HG03045 (cell line): ENCODE data around the gene RBM14.
"Not testable (repeated sequence)": the region's sequence is repeated elsewhere in the genome, so short reads cannot be mapped to it uniquely, and the experiment has no call there.

Experiments used
- ATAC-seq: cut with Tn5 transposase; IDR thresholded peaks from one replicate; pipeline ENCODE4 v1.9.1; 2021; ENCODE audit warnings: mild to moderate bottlenecking, moderate library complexity; ENCODE audit not compliant: unreplicated experiment

The RBM14 gene

DNA sequence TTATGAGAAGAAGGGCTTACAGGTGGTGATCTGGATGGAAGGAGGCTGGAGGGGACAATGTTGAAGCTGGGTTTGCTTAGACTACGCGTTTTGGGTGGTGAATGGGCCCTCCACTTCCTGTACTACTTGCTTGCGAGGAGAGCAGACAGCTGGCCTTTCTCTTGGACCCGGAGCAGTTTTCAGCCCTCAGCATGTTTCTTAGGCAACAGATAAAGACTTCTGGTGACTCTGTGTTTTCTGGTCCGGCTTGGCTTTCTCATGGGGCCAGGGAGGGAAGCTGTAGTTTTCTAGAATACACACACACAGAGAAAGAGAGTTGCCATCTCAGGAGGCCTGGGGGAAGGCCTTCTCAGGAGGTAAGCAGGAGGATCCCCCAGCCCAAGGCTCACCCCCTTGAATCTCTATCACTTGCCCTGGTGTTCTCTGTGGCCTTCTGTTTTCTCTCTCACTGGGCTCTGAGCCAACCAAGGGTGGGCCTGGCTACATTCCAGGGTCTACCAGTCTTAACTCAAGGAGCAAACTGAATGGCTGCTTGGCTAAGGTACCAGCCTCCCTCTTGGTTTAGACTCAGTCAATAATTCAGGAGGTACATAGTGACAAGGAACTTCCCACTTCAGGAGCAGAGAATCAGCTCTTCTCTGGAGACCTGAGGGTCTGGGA, 21.1 kb upstream of the RBM14 start:
- no peak for ATAC-seq

DNA sequence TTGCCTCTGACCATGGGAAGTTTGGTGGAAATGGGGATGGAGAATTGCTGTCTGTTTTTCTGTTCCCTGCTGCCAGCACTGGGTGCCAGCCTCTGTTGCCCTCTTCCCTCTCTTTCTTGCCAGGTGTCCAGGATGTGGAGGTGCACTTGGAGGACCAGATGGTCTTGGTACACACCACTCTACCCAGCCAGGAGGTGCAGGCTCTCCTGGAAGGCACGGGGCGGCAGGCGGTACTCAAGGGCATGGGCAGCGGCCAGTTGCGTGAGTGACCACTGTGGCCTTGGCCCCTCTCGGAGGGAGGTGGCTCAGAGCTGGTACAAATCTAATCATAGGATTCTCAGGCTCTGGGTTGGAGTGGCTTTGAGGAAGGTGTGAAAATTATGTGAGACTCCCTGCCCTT, 17.4 kb upstream of the RBM14 start:
- no peak for ATAC-seq

DNA sequence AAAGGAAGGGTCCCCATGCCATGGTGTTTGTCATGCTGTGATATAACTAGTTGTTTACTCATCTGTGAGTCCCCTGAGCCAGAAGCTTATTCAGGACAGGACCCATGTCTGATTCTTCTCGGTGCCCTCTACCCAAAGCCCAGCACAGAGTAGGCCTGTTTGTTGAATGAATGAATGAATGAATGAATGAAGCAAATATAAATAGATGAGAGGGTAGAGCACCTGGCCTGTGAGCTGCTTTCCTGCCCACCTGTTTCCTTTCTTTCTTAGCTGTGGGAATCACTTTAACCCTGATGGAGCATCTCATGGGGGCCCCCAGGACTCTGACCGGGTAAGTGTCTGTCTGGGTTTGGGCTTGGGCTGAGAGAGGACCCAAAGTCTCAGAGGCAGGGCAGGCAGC, 16.2 kb upstream of the RBM14 start:
- ATAC-seq = no peak

DNA sequence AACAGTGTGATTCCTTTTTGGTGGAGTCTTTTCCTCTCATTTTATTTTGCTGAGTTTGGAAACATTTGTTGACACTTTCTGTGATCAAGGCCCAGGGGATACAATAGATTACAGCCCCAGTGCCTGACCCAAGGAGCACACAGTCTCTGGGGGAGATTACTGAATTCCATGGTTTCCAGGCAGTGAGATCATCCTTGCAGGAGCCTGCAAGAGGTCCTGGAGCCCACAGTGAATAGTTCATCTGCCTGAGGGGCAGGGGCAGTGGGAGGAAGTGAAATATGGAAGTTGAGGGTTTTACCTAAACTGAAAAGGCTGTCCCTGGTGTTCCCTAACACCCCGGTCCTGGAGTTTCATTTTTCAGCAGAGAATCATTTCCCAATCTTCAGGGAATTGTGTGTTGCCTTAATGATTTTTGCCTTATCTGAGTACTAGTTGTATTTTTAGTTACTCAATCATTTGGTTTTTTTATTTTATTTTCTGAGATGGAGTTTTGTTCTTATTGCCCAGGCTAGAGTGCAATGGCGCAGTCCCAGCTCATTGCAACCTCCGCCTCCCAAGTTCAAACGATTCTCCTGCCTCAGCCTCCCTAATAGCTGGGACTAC, 15.7 kb upstream of the RBM14 start:
- ATAC-seq = no peak

DNA sequence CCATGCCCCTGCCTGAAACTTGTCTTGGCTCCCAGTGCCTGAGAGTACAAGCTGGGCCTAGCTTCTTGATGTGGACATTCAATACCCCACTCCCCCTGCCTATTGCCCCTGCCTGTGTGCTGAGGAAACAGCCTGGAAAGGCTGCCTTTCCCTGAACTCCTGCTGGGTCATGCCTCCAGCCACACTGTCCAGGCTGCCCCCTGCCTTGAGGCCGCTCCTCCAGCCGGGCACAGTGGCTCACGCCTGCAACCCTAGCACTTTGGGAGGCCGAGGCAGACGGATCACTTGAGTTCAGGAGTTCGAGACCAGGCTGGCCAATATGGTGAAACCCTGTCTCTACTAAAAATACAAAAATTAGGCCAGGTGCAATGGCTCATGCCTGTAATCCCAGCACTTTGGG, 13.4 kb upstream of the RBM14 start:
- ATAC-seq = no peak

DNA sequence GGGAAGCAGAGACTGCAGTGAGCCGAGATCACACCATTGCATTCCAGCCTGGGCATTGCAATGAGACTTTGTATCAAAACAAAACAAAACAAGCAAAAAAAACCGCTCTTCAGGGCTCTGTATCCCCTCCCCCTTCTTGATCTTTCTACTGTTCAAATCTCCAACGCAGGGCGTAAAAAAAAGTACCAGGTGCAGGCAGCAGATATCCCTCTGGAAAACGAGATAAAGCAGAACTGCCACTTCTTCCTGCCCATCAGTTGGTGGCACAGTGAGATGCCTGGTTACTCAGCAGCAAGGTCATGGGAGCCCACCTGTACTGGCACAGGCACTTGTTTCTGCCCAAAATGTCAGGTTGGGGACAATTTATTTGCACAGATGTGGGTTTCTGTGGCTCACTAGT, 12.3 kb upstream of the RBM14 start:
- no peak for ATAC-seq

DNA sequence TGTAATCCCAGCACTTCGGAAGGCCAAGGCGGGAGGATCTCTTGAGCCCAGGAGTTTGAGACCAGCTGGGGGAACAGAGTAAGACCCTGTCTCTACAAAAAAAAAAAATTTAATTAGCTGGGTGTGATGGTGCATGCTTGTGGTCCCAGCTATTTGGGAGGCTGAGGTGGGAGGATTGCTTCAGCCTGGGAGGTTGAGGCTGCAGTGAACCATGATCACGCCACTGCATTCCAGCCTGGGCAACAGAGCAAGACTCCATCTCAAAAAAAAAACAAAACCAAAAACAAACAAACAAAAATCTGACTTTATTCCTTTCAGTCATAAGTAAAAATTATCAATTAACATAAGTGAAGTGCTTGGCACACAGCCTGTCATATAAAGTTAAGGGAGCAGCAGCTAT, 9.8 kb upstream of the RBM14 start:
- ATAC-seq = not testable (repeated sequence)

DNA sequence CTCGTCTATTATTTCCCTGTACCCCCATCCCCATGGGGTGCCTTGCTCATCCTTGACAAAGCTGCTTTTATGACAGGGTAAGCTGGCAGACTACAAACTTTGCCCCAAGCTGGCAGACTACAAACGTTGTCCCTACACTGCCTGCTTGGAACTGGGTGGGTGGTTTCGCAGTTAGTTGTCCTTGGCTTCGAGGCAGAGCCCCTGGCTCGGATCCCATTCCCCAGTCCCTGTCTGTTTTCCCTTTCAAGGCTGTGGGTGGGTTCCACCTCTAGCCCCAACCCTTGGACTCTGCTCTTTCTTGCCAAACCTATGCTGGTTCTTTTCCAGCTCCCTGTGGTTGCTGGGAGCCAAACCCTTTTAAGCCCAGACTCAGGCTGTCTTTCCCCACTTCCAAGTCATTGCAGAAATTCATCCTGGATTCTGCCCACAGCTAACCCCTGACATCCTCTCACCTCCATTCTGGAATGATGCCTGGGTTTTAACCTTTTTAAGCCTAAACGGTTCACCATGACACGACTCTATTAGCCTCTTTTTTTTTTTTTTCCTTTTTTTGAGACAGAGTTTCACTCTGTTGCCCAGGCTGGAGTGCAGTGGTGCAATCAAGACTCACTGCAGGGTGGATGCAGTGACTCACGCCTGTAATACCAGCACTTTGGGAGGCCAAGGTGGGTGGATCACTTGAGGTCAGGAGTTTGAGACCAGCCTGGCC, 9.2 kb upstream of the RBM14 start:
- ATAC-seq = no peak

DNA sequence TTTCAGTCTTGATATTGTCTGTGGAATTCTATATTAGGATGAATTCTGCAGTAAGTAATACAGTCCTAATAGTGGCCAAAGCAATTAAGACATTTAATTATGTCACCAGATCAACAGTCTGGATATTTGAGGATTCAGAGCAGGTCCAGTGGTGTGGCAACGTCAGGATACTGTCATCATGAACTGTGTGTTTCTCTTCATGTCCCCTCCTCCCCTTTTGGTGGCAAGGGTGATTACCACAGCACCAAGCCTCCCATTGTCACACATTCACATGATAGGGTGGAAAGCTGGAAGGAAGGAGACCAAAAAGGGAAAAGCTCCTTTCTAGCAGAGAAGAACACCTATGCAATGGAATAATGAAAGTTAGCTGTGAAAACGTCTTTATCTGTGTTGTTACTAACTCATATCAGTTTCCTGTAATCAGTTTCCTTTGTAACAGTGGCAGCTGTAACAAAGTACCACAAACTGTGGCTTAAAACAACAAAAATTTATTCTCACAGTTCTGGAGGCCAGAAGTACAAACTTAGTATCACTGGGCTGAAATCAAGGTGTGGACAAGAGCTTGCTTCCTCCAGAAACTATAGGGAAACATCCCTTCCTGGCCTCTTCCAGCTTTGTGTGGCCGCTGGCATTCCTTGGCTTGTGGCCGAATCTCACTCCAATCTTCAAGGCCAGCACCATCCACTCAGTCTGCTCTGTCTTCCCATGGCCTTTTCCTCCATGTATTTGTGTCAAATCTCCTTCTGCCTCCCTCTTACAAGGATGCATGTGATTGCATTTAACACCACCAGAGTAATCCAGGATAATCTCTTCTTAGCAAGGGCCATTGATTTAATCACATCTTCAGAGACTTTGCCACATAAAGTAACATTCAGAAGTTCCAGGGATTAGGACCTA, 6.5 kb upstream of the RBM14 start:
- no peak for ATAC-seq

DNA sequence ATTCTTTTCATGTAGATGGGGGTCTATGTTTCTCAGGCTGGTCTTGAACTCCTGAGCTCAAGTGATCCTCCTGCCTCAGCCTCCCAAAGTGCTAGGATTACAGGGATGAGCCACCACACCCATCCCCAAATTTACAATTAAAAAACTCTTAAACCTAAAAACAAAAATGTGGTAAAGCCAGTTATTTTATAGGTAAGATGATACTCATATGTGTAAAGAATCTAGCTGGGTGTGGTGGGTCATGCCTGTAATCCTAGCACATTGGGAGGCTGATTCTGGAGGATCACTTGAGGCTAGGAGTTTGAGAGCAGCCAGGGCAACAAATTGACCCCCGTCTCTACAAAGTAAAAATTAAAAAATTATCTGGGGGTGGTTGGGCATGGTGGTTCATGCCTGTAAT, 4.0 kb upstream of the RBM14 start:
- ATAC-seq = no peak

DNA sequence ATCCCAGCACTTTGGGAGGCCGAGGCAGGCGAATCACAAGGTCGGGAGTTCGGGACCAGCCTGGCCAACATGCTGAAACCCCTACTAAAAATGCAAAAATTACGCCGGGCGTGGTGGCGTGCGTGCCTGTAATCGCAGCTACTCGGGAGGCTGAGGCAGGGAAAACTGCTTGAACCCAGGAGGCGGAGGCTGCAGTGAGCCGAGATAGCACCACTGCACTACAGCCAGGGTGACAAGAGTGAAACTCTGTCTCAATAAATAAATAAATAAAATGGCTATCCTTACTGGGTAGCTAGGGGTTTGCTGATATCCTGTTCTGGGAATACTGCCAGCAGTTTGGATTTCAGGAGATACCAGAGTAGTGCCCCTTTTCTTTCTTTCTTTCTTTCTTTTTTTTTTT, 2.4 kb upstream of the RBM14 start:
- no peak for ATAC-seq

DNA sequence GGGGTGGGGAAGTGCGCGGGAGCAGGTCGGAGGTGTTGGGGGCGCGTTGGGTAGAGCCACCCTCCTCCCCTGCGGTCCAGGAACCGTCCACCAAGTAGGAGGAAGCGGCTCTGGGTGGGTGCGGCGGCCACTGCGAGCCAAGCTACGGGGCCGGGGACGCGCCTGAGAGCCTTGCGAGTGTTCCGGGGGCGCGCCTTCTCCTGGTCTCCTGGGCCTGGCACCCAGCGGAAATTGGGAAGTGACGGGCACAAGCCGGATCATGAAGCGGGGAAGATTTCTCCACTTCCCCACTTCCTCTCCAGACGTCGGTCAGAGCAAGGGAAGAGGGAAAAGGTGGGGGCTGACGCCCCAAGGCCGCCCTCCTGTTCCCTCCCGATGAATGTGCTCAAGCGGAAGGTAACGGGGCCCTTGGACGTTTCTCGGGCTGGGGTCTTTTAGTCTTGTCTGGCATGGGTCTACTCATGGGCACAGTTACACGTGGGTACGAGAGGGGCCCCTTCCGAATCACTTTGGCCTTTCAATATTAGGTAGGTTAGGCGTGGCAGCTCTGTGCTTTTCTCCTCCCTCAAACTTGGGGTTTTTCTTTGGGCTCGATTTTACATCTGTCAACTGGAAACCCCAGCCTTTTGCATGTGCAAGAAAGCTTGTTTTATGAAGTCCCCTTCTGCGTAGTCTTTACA, 865 bp downstream of the RBM14 start:
- ATAC-seq = no peak

DNA sequence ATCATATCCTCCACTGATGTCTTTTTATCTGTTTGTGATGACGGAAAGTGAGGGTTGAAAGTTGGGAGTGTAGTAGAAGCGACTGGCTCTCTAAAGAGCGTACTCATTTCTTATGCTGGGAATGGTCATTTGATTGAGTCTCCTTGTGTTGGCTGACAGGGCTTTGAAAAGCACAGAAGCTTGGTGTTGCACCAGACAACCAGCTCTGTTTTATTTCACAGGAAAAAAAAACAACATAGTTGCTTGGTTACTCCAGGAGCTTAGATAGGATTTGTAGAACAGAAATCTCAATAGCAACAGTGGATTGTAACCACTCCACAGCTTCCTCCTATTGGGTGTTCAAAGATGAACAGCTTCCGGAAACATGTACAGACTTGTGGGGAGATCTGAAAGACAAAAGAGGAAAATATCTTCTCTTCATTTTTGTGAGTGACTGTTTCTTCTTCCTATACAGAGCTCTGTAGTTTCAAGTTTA, 2.7 kb downstream of the RBM14 start:
- no peak for ATAC-seq

DNA sequence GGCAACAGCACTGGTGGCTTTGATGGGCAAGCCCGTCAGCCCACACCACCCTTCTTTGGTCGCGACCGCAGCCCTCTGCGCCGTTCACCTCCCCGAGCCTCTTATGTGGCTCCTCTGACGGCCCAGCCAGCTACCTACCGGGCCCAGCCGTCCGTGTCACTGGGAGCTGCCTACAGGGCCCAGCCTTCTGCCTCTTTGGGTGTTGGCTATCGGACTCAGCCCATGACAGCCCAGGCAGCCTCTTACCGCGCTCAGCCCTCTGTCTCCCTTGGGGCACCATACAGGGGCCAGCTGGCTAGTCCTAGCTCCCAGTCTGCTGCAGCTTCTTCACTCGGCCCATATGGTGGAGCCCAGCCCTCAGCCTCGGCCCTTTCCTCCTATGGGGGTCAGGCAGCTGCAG, 8.0 kb downstream of the RBM14 start:
- ATAC-seq = no peak

DNA sequence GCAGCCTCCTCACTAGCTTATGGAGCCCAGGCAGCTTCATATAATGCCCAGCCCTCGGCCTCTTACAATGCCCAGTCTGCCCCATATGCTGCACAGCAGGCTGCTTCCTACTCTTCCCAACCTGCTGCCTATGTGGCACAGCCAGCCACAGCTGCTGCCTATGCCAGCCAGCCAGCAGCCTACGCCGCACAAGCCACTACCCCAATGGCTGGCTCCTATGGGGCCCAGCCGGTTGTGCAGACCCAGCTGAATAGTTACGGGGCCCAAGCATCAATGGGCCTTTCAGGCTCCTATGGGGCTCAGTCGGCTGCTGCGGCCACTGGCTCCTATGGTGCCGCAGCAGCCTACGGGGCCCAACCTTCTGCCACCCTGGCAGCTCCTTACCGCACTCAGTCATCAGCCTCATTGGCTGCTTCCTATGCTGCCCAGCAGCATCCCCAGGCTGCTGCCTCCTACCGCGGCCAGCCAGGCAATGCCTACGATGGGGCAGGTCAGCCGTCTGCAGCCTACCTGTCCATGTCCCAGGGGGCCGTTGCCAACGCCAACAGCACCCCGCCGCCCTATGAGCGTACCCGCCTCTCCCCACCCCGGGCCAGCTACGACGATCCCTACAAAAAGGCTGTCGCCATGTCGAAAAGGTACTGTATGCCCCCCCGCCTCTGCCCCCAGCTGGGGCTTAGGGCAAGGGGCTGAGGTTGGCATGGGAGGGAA, 8.8 kb downstream of the RBM14 start:
- no peak for ATAC-seq

DNA sequence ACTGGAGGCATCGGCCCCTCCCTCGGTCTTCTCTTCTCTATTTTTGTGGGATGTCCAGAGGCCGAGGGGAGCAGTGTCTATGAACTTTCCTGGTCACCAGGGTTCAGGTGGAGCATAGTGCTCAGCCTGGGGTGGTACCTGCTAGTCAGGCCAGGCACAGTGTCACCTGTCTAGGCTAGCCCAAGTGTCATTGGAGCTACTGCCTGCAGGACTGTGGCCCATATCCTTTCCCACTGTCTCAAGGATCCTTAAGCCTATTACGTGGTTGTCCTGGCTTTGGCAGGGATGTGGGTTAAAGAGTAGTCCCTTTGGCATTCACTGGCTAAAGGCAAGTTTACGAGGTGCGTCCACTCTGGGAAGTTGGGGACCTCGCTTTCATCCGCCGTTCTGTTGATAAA, 9.3 kb downstream of the RBM14 start:
- ATAC-seq = no peak

DNA sequence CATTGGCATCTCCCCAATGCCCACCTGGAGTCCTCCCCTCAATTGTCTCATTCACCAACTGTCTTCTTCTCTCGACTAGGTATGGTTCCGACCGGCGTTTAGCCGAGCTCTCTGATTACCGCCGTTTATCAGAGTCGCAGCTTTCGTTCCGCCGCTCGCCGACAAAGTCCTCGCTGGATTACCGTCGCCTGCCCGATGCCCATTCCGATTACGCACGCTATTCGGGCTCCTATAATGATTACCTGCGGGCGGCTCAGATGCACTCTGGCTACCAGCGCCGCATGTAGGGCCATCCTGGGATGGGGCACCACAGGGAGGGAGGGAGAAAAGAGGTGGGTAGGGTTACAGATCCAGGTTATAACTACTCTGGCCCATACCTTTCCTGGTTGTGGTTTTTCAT, 10.0 kb downstream of the RBM14 start:
- no peak for ATAC-seq

DNA sequence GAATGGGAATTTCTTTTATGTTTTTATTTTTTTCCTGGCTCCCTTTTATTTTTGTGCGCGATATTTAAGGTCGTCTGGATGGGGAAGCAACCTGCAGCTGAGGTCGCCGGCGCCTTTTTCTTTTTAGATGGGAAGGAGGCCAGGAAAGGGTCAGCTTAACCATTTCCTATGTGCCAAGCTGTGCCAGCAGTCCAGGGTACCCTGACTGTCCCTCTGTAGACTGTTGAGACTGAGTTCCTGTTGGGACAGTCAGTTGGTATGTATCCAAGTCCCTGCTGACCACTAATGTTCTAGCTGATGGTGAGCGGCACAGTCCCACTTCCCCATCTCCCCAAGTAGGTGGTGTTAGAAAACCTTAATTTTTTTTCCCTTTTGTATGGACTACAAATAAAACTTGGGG, 10.5 kb downstream of the RBM14 start:
- ATAC-seq = no peak

DNA sequence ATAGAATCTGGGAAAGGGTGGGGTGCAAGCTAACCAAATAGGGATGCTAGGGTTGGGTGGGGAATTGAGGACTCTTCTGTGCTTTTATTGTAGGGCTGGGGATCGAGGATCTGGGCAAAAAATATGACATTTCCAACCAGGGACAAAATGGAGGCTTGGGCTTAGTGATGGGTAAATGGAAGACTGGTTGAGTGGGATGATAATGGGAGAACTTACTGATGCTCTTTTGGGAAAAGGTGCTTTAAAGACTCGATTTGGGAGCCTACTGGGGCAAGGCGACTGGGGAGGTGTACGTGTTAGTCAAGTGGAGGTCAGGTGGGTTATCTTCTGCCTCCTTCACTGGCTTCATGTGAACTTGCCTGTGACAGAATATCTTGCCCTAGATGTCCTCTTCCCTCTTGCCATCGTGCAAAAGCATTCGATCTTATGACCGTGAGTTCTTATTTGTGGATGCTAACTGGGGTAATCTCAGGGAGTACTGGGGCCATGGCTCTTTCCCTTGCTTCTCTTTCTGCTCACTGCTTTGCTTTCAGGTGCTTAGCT, 11.7 kb downstream of the RBM14 start:
- ATAC-seq = no peak

DNA sequence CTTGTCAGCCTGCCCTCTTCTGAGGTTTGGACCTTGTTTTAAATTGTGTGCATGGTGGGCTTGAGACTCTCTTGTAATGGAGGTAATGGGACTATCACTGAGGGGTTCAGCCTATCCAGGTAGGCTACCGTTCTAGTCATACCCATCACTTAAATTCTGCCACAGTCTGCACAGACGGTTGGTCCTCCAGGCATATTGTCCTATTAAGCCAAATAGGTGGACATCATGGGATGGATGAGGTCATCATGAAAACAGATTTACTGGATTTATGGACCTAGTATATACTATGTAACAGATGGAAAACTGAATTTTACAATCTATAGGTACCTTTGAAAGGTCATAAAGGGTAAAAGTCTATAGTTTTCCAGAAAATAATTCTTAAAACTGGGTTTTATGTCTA, 12.9 kb downstream of the RBM14 start:
- ATAC-seq = no peak
